MM.1S (cell line): Measurements from ENCODE around the gene TMEM131.

Experiments
- DNase-seq: peaks from one replicate; pipeline ENCODE4 v3.0.0-alpha.2; 2015
- H2AFZ ChIP-seq: fragments of 300-600 bp; sonication (generic); 2 replicates; pipeline ENCODE4 v1.6.0; 2016; ENCODE audit warnings: antibody characterized with exemption, low read length
- H3F3A ChIP-seq: fragments of 300-600 bp; sonication (generic); 2 replicates; pipeline ENCODE4 v1.6.1; 2016; ENCODE audit warnings: mild to moderate bottlenecking, antibody characterized with exemption, low read length, moderate library complexity, mixed read lengths; ENCODE audit not compliant: insufficient read depth
- H3K27ac ChIP-seq: fragments of 300-600 bp; sonication (generic); 2 replicates; pipeline ENCODE4 v1.5.1; 2016; ENCODE audit warnings: mild to moderate bottlenecking, low read length
- H3K27me3 ChIP-seq: fragments of 300-600 bp; sonication (generic); replicated peaks from 2 replicates; pipeline ENCODE4 v1.6.0; 2016; ENCODE audit warnings: low read length; ENCODE audit not compliant: insufficient read depth
- H3K36me3 ChIP-seq: fragments of 300-600 bp; sonication (generic); replicated peaks from 2 replicates; pipeline ENCODE4 v1.6.1; 2016; ENCODE audit warnings: mild to moderate bottlenecking, low read length, mixed read lengths; ENCODE audit not compliant: insufficient read depth
- H3K4me1 ChIP-seq: fragments of 300-600 bp; sonication (generic); 2 replicates; pipeline ENCODE4 v1.6.1; 2016; ENCODE audit warnings: low read length, mixed read lengths
- H3K4me2 ChIP-seq: fragments of 300-600 bp; sonication (generic); 2 replicates; pipeline ENCODE4 v1.6.0; 2016; ENCODE audit warnings: low read depth, low read length
- H3K4me3 ChIP-seq: fragments of 300-600 bp; sonication (generic); 2 replicates; pipeline ENCODE4 v1.5.1; 2016; ENCODE audit warnings: low read length, mixed read lengths
- H3K79me2 ChIP-seq: fragments of 300-600 bp; sonication (generic); 2 replicates; pipeline ENCODE4 v1.6.1; 2016; ENCODE audit warnings: mixed run types, low read length, mixed read lengths
- H3K9ac ChIP-seq: fragments of 300-600 bp; sonication (generic); 2 replicates; pipeline ENCODE4 v1.6.1; 2016; ENCODE audit warnings: low read length, mixed read lengths
- H3K9me2 ChIP-seq: fragments of 300-600 bp; sonication (generic); replicated peaks from 2 replicates; pipeline ENCODE4 v1.6.1; 2016; ENCODE audit warnings: mild to moderate bottlenecking, low read length, mixed read lengths; ENCODE audit not compliant: insufficient read depth
- H3K9me3 ChIP-seq: fragments of 300-600 bp; sonication (generic); replicated peaks from 2 replicates; pipeline ENCODE4 v1.6.1; 2016; ENCODE audit warnings: mild to moderate bottlenecking, low read length, mixed read lengths; ENCODE audit not compliant: insufficient read depth
- H4K20me1 ChIP-seq: fragments of 300-600 bp; sonication (generic); 2 replicates; pipeline ENCODE4 v1.6.1; 2016; ENCODE audit warnings: mild to moderate bottlenecking, low read length, moderate library complexity, mixed read lengths; ENCODE audit not compliant: insufficient read depth
- CTCF ChIP-seq: fragments of 300-600 bp; sonication (generic); IDR thresholded peaks from 2 replicates; pipeline ENCODE4 v1.5.1; 2016; ENCODE audit warnings: antibody characterized with exemption, low read length, mixed read lengths
- EZH2 ChIP-seq: fragments of 300-600 bp; sonication (generic); optimal IDR thresholded peaks from 2 replicates; pipeline ENCODE3; 2017; ENCODE audit warnings: low read depth, mild to moderate bottlenecking, antibody characterized with exemption, low read length, mixed read lengths
- EZH2phosphoT487 ChIP-seq: fragments of 300-600 bp; sonication (generic); IDR thresholded peaks from 2 replicates; pipeline ENCODE4 v1.6.1; 2018; ENCODE audit warnings: antibody characterized with exemption, low read length

The TMEM131 gene

GRCh38 chr2:97950329-97951154 is 45.2 kb downstream of the TMEM131 start:
- no peaks in the 10 kb centered on the region for H3K4me1 ChIP-seq
- no peaks in the 10 kb centered on the region for H3K27me3 ChIP-seq
- H3K27ac ChIP-seq: no peak overlapping the region
- H3K36me3 ChIP-seq: no peaks in the 10 kb centered on the region
- H3K9ac ChIP-seq: no peak overlapping the region
- no peaks in the 10 kb centered on the region for H3K9me2 ChIP-seq
- H3K9me3 ChIP-seq: no peaks in the 10 kb centered on the region
- no peaks in the 10 kb centered on the region for H4K20me1 ChIP-seq
- no peaks in the 10 kb centered on the region for H3F3A ChIP-seq
- H3K4me3 ChIP-seq: no peak overlapping the region
- no peak for DNase-seq
- H3K4me2 ChIP-seq: no peak overlapping the region
- no peak overlapping the region for H2AFZ ChIP-seq
- no peak for TF ChIP-seq EZH2phosphoT487
- TF ChIP-seq CTCF: no peak
- TF ChIP-seq EZH2: no peak
- peaks cover 90% of the 10 kb centered on the region for H3K79me2 ChIP-seq

- H2AFZ ChIP-seq: no peak overlapping the region
- H3K9me2 ChIP-seq: no peaks in the 10 kb centered on the region
- H3K4me3 ChIP-seq: no peak overlapping the region
- H3K27me3 ChIP-seq: no peaks in the 10 kb centered on the region
- DNase-seq: no peak
- no peaks in the 10 kb centered on the region for H3K4me1 ChIP-seq
- no peak for TF ChIP-seq CTCF
- no peak for TF ChIP-seq EZH2
- TF ChIP-seq EZH2phosphoT487: no peak
- peaks cover 4% of the 10 kb centered on the region; the same call in 1 of the 2 replicates for H4K20me1 ChIP-seq
- H3K27ac ChIP-seq: no peak overlapping the region
- H3K36me3 ChIP-seq: no peaks in the 10 kb centered on the region
- H3K4me2 ChIP-seq: no peak overlapping the region
- H3K79me2 ChIP-seq: peaks cover 91% of the 10 kb centered on the region
- H3F3A ChIP-seq: no peaks in the 10 kb centered on the region
- H3K9me3 ChIP-seq: no peaks in the 10 kb centered on the region
- no peak overlapping the region for H3K9ac ChIP-seq
These were observed 46.8 kb downstream of the TMEM131 start for GRCh38 chr2:97948926-97949325.

- TF ChIP-seq CTCF (no peak), EZH2 (no peak), EZH2phosphoT487 (no peak)
- H3K4me2 ChIP-seq: no peak overlapping the region
- no peak for DNase-seq
- H3F3A ChIP-seq: no peaks in the 10 kb centered on the region
- peaks cover 68% of the 10 kb centered on the region for H3K79me2 ChIP-seq
- H2AFZ ChIP-seq: no peak overlapping the region
- H3K4me1 ChIP-seq: no peaks in the 10 kb centered on the region
- H3K27me3 ChIP-seq: no peaks in the 10 kb centered on the region
- H4K20me1 ChIP-seq: peaks cover 4% of the 10 kb centered on the region; the same call in 1 of the 2 replicates
- H3K4me3 ChIP-seq: no peak overlapping the region
- no peak overlapping the region for H3K27ac ChIP-seq
- no peak overlapping the region for H3K9ac ChIP-seq
- H3K9me2 ChIP-seq: no peaks in the 10 kb centered on the region
- no peaks in the 10 kb centered on the region for H3K9me3 ChIP-seq
- no peaks in the 10 kb centered on the region for H3K36me3 ChIP-seq
These were observed 50.0 kb downstream of the TMEM131 start for GRCh38 chr2:97945791-97946190.
